Testis (tissue), 3 donors: ENCODE results near the gene PIGN. TPM values are rescaled to one million over a fixed set of nuclear protein-coding genes. Genes with fewer than 3 reads are reported as not detected.

Experiments used
- DNase-seq: peaks from one replicate; pipeline ENCODE4 v3.0.0-alpha.2; 2019
- H3K27ac ChIP-seq, 2 donors: fragments of 200-600 bp; sonication (generic); one replicate each; pipeline ENCODE4 v1.5.1; 2019
- H3K27me3 ChIP-seq: fragments of 200-600 bp; sonication (generic); one replicate; pipeline ENCODE4 v1.5.1; 2019
- H3K36me3 ChIP-seq: fragments of 200-600 bp; sonication (generic); one replicate; pipeline ENCODE4 v1.5.1; 2017; ENCODE audit warnings: low read depth; ENCODE audit errors: missing control alignments
- H3K4me1 ChIP-seq: fragments of 200-600 bp; sonication (generic); one replicate; pipeline ENCODE4 v1.5.1; 2019
- H3K4me3 ChIP-seq, 2 donors: fragments of 200-600 bp; sonication (generic); one replicate each; pipeline ENCODE4 v1.5.1; 2017 to 2019
- H3K9me3 ChIP-seq: fragments of 200-600 bp; sonication (generic); one replicate; pipeline ENCODE4 v1.5.1; 2017
- CTCF ChIP-seq, 3 experiments: fragments of 450-650 bp in 2 of 3; fragments of 200-600 bp in 1 of 3; sonication (generic) in 1 of 3; IDR thresholded peaks; one replicate each; pipeline ENCODE4 v1.5.1; 2016 to 2019; ENCODE audit warnings: antibody characterized with exemption in 3 of 3, mild to moderate bottlenecking in 2 of 3, moderate library complexity in 1 of 3
- POLR2A ChIP-seq: fragments of 450-650 bp; IDR thresholded peaks from one replicate; pipeline ENCODE4 v1.6.1; 2017; ENCODE audit warnings: antibody characterized with exemption, mild to moderate bottlenecking, moderate library complexity
- WGBS, 2 donors: methylation state at CpG; one replicate each; pipeline ENCODE4 v1.1.5; 2018; 5-methylcytosine and 5-hydroxymethylcytosine counted together
- intact Hi-C: fragments of 100-400 bp; cut with DNase I; formaldehyde crosslinking; loops from one replicate; pipeline ENCODE4 v1.15.1; 2023; ENCODE audit warnings: low total_unique reads
- polyA plus RNA-seq: library from polyadenylated mRNA; stranded (reverse); fragments of 350-450 nt; fragmentation: Illumina TruSeq; extraction: RNeasy Lipid Tissue Mini Kit (QIAGEN cat#74804); gene quantifications from one replicate; pipeline ENCODE4 v1.2.3, GENCODE V29; 2014; ENCODE audit warnings: low read depth, low replicate concordance; ENCODE audit not compliant: insufficient read depth
- total RNA-seq, 2 donors: library from RNA; depleted of rRNA; stranded (reverse); fragments of >200 nt; gene quantifications; one replicate each; pipeline ENCODE4 v1.2.3, GENCODE V29; 2016

Gene PIGN
- total and polyA plus RNA-seq, 3 donors from 2014 or later, result 28.2 to 30.6 (median 30.6) TPM

- 87 to 91% methylated on average over 7 of the region's 7 CpGs for WGBS, 2 donors
- intact Hi-C loops, result no loop called here
- Histone ChIP-seq H3K27ac (no peak overlapping the region), H3K4me3 (no peak overlapping the region), H3K36me3 (no peaks in the 10 kb centered on the region), H3K9me3 (no peaks in the 10 kb centered on the region), H3K4me1 (peaks cover 3% of the 10 kb centered on the region), H3K27me3 (no peaks in the 10 kb centered on the region)
- TF ChIP-seq CTCF (IDR thresholded peaks at IDR 0.05), result no peak
- no peak for TF ChIP-seq POLR2A
- no peak for DNase-seq
Observed at GRCh38 chr18:61998335-61998734, 188.5 kb downstream of the PIGN start.

GRCh38 chr18:61995618-61996017 lies 191.2 kb downstream of the PIGN start:
- no peaks in the 10 kb centered on the region for H3K36me3 ChIP-seq
- H3K27ac ChIP-seq, result no peak overlapping the region
- H3K9me3 ChIP-seq, result no peaks in the 10 kb centered on the region
- WGBS, 2 donors, result 95 to 100% methylated on average over 1 of the region's 1 CpG
- no peak overlapping the region for H3K4me3 ChIP-seq
- no peak for DNase-seq
- no peaks in the 10 kb centered on the region for H3K27me3 ChIP-seq
- intact Hi-C loops, result no loop called here
- TF ChIP-seq CTCF (IDR thresholded peaks at IDR 0.05) (no peak), POLR2A (no peak)
- H3K4me1 ChIP-seq, result peaks cover 13% of the 10 kb centered on the region

GRCh38 chr18:61993831-61994230 lies 193.0 kb downstream of the PIGN start:
- no peak overlapping the region for H3K27ac ChIP-seq
- intact Hi-C loops, result no loop called here
- 90 to 98% methylated on average over 1 of the region's 1 CpG for WGBS, 2 donors

GRCh38 chr18:61992923-61993322 lies 193.9 kb downstream of the PIGN start:
- TF ChIP-seq CTCF (IDR thresholded peaks at IDR 0.05), result no peak
- TF ChIP-seq POLR2A, result no peak
- H3K4me3 ChIP-seq, result no peak overlapping the region
- peaks cover 13% of the 10 kb centered on the region for H3K4me1 ChIP-seq
- whole genome bisulfite sequencing, 2 donors, result 0 to 12% methylated on average over 2 of the region's 2 CpGs
- no peak for DNase-seq
- no peaks in the 10 kb centered on the region for H3K36me3 ChIP-seq
- no peaks in the 10 kb centered on the region for H3K27me3 ChIP-seq
- H3K27ac ChIP-seq, result no peak overlapping the region
- H3K9me3 ChIP-seq, result no peaks in the 10 kb centered on the region
- intact Hi-C loops, result no loop called here

More at GRCh38 chr18:61993831-61994230, 193.0 kb downstream of the PIGN start:
- no peak for DNase-seq
- no peaks in the 10 kb centered on the region for H3K9me3 ChIP-seq
- peaks cover 13% of the 10 kb centered on the region for H3K4me1 ChIP-seq
- H3K36me3 ChIP-seq, result no peaks in the 10 kb centered on the region
- H3K27me3 ChIP-seq, result no peaks in the 10 kb centered on the region
- H3K4me3 ChIP-seq, result no peak overlapping the region
- TF ChIP-seq CTCF (IDR thresholded peaks at IDR 0.05) (no peak), POLR2A (no peak)

GRCh38 chr18:61992285-61992684 lies 194.6 kb downstream of the PIGN start:
- no peak for TF ChIP-seq CTCF (IDR thresholded peaks at IDR 0.05)
- no peak for TF ChIP-seq POLR2A
- Histone ChIP-seq H3K4me1 (peaks cover 13% of the 10 kb centered on the region), H3K9me3 (no peaks in the 10 kb centered on the region), H3K36me3 (no peaks in the 10 kb centered on the region), H3K4me3 (no peak overlapping the region), H3K27me3 (no peaks in the 10 kb centered on the region), H3K27ac (no peak overlapping the region)
- intact Hi-C loops, result no loop called here
- WGBS, 2 donors, result 63 to 72% methylated on average over 1 of the region's 1 CpG
- no peak for DNase-seq
